HL-60/S4 treated with retinoic acid at 250 ng/mL for 4 days and 3 days (cell line): ENCODE data around the gene IGF1R.

Source experiments
- in situ Hi-C: fragments of 300-500 bp; cut with MboI; formaldehyde crosslinking; loops from 2 replicates; pipeline ENCODE4 v1.7.0; 2022; ENCODE audit warnings: low sequenced_read_pairs

IGF1R gene

DNA sequence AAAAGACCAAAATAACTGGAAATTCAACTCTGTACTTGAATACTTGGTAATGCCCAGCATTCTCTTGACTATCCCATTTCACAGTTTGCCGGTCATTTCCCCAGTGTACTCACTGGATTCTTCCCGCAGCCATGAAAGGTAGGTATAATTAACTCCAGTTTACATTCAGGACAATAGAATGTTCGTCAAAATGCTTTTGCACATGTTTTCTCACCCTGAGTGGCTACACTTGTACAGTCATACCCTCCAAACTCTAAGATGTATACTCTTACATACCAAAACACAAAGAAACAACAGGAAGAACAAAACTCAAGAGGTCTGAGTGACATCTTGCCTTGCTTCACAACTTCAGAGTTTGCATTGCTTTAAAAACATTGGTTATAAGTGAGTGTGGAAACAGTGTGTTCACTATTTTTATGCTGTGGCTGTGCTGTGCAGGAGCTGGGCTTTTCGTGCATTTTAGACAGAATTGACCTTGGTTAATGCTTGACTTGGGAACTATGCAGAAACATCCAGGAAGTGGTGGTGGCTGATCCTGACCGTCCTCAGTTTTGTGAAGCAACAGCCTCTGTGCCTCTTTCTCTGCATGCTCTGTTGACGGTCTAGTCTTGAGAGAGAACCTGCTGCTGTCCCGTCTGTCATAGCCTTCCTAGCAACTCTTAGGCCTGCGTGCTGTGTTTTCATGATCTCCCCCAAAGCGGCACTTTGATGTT, 90.5 kb downstream of the IGF1R start:
- in situ Hi-C loops, result no loop called here

DNA sequence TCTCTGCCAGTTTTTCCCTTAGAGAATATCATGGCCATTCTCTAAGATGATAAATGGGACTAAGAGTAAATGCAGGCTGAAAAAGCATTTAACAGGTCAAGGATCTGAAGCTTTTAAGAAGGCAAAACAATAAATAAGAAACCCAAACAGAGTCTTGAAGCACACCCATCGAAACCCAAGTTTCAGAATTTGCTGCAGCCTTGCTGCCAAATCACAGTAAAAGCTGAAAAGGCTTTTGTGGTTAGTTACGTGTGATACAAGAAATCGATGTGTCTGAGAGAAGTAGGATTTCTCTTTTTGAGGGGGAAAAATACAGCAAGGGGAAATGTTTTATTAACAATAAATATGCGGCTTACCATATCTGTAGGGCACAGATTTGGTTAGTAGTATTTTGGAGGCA, 92.0 kb downstream of the IGF1R start:
- in situ Hi-C loops, result no loop called here

DNA sequence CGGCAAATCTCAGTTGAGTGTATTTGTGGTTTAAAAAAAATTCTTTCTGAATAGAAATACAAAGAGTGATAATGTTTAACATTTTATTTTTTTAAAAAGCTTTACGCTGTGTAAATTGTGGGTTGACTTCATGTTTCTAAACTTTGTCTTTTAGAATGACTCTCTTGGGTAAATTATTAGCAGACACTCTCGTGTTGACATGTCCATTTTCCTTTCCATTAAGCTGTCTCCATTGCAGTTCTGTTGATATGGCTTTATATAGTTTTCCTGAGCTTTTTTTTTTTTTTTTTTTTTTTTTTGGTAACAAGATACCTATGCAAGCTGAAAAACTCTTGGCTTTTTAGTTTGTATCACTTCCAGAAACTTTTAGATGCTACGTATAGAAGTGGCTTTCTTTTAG, 92.6 kb downstream of the IGF1R start:
- in situ Hi-C loops, result no loop called here

DNA sequence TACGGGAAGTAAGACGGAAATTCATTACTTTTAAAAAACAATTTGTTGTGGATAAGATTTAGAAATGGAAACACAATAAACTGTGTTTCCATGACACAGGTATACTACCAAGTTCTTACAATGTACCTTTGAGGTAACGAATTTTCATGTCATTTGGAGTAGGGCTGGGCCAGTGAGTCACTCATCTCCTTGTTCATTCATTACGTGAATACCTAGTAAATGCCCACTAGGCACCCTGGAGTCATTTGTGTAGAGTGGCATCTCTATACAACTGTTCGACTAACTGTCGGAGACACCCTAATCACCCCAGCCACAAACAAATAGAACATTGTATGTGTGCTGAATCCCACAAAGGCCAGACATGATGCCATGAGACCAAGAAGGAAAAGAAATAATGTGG, 94.8 kb downstream of the IGF1R start:
- in situ Hi-C loops, result no loop called here

DNA sequence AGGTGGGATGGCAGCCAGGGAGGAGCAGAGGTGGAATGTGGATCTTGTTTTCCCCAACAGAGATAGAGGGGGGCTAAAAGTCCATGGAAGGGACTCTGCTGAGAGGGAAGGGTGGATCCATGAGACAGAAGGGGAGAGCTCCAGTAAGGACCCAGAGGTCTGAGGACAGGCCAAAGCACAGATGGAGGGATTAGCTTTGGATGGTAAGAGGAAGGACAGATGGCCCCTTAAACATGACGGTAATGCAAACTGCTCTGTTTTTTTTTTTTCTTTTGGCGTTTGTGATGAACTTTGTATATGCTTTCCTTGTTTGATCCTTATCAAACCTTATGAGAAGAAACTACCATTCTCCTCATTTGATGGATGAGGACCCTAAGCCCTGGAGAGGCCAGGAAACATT, 96.2 kb downstream of the IGF1R start:
- in situ Hi-C loops, result no loop called here

DNA sequence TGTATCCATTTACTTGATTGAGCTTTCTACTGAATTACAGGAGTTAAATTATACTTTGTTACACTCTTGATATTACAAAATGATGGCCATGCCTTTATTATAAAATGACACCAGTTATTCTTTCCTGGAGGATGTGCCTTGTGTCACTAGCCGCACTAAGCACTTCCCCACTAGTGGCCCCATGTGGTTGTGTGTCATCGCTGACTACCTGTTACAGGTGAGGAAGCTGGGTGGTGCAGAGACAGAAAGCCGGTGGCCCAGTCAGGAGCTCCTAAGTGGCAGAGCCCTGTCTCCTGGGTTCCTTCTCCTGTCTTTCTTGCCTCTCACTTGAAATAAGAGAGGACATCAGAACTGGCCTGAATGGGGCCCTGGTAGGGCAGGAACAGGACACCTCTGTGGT, 96.8 kb downstream of the IGF1R start:
- in situ Hi-C loops, result no loop called here

DNA sequence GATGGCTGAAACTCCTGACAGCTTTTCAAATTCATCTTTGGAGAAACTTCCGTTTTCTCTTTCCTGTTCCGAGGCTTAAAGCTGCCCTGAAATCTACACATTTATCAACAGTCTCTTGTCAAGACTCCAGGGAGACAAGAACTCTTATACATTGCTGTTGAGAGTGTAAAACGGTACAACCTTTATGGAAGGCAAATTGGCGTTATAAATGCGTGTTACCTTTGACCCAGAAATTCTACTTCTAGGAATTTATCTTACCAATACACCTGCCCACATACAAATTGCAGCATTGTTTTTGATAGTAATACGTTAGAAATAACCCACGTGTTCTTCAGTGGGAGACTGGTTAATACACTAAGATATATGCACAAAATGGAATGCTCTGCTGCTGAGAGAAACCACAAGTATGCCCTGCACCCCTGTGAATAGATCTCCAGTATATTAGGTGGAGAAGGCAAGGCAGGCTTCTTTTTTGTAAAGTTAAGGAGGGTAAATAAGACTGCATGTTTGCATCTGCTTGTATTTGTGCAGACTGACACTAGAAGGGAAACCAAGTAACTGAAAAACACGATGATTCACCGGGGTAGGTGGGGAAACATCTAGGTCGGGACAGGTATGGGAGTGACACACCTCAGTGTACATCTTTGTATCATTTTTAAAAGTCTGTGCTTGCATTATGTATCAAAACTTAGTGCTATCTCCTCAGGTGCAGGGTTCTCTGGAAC, 97.5 kb downstream of the IGF1R start:
- in situ Hi-C loops, result no loop called here

DNA sequence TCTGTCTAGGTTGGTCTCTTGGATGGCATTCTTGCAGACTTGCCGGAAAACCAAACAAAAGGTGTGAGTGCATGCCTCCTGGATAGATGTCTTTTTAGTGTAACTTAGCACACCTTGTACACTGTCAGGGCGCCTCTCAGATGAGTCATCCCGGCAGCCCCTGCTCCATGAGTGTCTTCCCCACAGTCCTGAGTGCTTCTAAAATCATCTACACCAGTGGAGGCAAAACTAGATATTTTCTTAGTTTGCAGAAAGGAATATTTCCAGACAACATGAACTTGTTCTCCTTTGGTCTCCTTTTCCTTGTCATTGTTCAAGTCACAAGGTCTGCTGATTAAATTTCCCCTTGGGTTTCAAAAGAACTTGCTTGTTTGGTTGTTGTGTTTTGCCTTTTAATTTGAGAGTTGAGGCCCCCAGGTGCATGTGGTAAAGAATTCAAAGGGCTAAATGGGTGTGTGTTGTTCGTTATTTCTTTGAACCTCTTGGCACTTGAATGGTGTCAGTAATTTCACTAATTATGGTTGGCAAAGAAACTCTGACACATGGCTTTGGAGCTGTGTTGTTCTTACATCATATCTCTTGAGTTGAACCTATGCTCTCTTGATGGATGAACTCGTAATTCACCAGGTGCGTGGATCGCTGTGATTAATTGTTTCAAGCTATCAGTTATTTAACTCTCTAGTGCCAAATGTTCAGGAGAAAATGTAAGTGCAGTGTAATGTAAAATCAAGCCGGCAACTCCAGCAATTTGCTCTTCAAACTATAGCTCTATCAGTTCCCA, 98.2 kb downstream of the IGF1R start:
- in situ Hi-C loops, result no loop called here

DNA sequence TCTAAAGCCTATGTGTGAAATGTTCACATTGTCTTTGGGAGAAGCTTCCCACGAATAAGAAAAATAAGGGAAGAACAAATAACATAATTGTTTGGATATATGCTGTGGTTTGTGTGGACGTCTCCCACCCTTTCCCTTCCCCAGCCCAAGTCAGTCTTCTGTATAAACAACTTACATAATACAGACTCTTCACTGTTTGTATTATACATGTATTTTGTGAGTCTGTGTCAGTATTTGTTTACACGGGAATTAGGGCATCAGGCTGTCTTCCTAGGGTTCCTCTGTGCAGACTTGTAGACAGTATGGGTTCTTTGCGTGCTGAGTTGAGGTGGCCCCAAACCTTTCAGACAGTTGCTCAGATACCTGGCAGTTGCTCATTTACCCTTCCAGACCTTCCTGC, 103.4 kb downstream of the IGF1R start:
- in situ Hi-C loops, result no loop called here

DNA sequence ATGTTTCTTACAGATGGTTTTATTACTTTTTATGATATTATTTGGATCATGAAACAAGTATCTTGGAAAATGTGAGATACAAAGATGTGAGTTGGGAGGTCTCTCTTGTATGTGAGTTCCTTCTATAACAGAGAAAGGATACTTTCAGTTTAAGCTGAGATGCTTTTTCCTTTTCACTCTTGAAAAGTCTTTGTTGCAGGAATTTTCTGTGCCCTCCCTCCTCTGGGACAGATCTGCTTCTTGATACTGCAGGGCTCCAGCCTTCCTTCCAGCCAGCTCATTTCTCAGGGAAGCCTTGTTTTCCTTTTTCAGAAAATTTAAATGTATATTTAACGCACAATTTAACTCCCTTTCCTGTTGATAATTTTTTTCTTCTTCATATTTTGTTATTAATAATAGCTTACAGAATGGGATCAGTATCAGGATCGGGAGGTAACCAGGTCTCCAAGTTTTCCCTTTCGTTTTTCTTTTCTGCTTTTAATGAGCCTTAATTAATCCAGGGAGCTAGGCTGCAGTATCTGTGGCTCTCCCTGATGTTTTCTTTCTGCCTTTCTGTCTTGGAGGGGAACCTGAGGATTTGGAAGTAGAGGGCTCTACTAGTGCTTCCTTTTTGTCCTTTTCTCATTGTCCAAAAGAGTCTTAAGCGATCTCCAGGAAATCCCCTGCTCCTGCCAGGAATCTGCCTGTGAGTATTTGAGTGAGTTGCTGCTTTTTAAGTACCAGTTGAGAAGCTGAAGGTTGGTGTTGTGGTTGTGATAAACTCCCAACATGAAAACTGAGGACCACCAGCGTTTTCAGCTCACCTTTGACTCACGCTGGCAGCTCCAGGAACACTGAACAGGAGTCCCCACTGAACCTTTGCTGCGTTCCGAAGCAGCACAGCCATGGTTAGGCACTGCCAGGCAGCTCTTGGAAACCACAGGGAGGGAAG, 105.7 kb downstream of the IGF1R start:
- in situ Hi-C loops, result no loop called here

DNA sequence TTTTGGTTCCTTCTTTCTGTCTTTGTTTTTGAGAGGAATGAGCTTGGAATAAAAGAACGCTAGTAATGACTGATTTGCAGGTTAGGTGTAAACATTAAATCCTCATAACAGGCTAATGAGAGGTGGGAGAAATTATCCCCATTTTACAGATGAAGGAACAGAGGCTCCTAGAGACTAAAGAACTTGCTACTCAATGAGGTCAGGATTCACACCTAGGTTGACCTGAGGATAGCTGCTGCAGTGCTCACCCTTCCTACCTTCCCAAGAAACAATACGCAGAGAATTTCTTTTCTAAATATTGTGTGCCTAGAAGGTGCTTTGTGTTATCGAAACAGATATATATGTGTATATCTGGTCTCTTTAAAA, 106.3 kb downstream of the IGF1R start:
- in situ Hi-C loops, result no loop called here

DNA sequence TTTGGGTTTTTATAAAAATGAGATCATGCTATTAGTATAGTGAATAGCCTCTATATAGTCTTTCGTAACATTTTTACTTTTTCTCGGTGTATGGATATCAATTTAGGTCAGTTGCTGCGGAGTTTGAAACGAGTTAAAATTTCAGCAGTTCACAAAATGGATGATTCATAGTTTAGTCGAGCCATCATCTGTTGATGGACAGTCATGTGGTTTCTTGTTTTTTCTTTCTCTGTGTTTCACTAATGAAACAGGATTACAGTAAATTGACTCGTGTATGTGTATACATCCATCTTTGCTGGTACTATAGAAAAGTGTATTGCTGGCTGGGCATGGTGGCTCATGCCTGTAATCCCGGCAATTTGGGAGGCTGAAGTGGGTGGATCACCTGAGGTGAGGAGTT, 106.8 kb downstream of the IGF1R start:
- in situ Hi-C loops, result no loop called here

DNA sequence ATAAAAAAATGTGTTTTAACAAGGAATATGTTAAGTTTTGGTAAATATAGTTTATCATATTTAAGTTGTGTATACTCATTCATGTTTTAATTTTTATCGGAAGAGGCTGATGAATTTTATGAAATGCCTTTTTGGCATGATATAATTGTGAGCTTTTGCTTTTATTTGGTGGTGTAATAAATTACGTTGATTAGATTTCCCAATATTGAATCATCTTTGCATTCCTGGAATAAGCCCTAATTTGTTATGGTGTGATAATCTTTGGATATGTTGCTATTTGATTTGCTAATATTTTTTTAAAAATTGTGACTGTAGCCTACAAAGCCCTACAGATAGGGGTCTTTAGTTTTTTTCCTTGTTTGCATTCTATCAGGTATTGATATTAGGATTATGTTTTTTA, 107.4 kb downstream of the IGF1R start:
- in situ Hi-C loops, result no loop called here

DNA sequence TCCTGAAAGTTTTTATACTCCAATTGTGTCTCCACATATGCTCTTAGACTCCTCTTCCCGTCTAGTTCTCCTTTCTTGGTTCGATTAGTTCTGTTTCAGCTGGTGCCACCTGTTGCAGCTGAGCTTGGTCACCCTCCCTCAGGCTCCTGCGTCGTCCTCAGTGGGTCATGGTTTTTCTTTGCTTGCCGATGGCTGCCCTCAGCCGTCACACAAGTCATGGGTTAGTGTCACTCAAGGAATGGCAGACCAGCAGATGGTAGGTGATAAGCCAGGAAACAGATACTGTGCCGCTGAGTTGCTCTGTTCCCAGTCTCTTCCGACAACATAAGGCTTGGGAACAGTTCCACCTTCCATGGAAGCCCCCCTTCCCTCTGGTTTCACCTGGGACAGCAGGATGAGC, 109.9 kb downstream of the IGF1R start:
- in situ Hi-C loops, result no loop called here

DNA sequence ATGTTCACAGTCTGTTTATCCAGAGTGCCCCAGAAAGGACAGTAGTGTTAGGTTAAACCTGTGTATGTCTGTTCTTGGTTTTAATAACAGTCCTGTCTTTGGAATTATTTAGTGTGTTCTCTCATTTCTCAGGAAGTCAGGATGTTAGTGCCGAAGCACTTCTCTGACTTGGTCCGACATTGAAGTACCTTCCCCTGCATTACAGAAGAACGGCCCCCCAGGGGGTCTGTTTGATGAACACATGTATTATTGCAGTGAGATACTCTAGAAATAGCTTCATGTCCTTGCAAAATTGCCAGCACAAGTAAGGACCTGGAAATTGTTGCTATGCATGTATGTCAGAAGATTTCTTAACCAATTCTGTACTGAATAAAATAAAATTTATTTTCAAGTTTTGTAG, 110.9 kb downstream of the IGF1R start:
- in situ Hi-C loops, result no loop called here

DNA sequence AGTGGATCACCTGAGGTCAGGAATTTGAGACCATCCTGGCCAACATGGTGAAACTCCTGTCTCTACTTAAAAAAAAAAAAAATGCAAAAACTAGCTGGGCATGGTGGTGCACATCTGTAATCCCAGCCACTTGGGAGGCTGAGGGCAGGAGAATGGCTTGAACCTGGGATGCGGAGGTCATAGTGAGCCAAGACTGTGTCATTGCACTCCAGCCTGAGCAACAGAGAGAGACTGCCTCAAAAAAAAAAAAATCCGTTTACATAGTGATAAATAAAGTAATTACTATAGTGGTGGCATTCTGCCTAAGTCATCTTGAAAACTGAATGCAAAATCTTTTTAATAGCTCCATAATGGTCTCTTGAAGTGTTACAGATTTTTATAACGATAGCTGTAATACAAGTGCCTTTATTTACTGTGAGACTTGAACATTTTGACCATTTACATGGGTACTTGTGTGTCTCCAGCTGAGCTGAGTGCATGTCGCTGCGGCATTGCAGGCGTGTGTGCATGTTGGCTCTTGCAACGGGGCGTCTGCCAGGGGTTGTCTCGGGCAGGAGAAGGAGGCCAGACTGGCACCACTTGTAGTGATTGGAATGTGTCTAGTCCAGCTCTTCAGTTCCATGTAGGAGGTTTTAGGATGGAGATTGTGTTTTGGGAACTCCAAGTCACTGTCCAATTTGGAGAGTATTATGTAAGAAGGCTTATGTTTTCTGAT, 111.9 kb downstream of the IGF1R start:
- in situ Hi-C loops, result no loop called here

DNA sequence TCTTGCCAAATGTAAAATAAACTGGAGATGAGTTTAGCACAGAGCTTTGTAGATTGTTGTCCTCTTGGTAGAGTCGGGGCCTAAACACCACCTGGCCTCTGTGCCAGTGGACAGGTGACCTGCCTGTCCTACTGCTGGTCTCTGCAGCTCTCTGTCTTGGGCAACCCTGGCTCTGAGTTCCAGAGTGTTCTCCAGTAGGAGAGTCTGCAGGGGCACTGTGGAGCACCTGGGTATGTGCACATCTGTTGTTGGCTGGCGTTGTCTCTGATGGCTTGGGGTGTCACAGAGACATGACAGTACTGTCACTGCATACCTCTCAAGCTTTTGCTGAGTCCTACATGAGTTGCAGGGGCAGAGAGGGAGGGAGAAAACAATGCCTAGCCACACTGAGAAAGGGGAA, 112.6 kb downstream of the IGF1R start:
- in situ Hi-C loops, result no loop called here

DNA sequence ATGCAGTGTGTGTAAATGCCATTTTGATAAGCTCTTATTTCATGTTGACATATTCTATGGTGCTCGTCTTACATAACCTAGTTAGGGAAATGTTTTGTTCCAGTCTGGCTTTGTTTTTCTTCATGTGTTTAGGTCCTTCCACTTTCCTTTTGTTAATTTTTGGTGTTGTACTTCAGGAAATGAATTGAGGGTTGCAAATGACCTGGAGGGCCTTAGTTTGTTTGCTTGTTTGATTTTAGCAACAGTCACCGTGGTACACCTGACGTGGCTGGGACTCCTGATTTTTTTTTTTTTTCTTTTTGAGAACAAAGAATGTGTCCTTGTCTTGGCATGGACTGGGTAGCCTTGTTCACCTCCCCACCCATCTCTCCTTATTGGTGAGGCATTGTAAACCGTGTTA, 114.8 kb downstream of the IGF1R start:
- in situ Hi-C loops, result no loop called here

DNA sequence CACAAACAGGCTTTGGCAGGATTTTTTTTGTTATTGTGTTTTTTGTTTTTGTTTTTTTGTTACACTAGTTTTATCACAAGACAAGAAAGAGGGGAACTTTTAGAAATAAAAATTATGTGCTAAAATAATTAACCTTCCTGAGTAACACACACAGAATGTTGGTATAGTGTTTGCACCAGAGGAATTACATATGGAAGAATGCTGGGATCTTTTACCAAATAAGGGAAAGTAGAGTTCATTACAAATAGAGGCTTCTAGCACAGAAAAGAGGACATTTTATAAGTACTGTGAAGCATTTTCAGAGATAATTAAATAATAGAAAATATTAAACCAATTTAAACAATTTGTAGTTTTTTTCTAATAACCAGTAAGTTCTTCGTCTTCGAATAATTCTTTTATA, 116.0 kb downstream of the IGF1R start:
- in situ Hi-C loops, result no loop called here

DNA sequence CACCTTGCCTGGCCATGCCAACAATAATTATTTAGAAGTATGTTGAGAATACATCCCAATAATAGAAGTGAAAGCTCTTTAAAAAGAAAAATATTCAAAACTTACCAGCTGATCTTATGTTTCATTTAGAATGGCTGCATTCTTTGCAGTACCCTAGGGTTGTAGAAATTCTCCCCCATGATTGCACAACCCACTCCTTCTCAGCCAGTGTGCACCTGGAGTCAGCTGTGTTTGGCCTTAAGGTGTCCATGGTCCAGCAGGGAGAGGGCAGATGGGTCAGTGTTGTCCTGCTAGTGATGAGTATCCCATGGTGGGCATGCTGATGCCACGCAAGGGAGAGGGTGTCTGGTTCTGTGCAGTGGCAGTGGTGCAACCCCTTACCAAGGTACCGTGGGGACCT, 117.3 kb downstream of the IGF1R start:
- in situ Hi-C loops, result no loop called here
